GM18870 (cell line): ENCODE results near the gene INTS12.
"Not testable (repeated sequence)": the region's sequence is repeated elsewhere in the genome, so short reads cannot be mapped to it uniquely, and the experiment has no call there.

Experiments used
- ATAC-seq: cut with Tn5 transposase; IDR thresholded peaks from one replicate; pipeline ENCODE4 v1.9.1; 2021; ENCODE audit warnings: moderate library complexity; ENCODE audit not compliant: unreplicated experiment

Gene INTS12

DNA sequence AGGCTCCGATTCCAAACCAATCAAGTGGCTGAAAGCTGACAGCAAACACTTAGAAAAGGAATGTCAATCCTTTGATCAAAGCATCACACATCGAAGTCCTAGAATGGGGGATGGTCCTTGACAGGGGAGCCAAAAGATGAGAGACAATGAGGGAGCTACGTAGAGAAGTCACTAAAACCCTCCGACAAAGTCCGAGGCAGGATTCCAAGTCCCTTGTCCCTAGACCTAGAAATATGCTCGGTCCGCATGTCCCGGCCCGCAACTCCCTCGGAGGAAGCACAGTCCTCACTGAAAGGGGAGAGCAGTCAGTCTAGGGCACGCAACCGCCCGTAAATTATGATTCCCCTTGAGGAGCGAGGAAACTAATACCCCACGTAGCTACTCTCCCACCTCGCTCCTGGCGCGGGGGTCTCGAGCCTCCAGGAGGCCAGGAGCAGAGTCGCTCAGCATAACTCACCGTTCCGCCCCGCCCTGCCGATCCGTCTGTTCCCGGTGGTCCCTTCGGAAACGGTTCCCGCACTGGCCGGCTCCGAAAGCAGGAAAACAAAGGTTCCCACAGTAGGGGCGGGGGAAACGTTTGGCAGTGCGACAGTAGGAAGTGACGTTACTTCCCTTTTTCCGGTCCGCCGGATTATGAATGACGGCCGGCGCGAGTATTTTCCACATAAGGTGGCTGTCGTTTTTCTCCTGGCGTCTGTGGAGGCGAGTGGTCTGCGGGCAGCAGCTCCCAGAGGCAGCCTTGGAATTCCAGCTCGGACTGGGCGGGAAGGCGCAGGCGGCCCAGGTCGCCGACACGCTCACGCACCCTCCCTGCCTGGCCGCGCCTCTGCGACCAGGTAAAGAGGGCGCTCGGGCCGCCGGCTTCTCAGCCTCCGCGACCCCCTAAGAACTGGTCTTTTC, at the start of gene INTS12, which contains the start of gene GSTCD:
Gene INTS12 (minus strand): TSS at position 509 of the 900 bp plus-strand sequence. CDS start 8,684 bp downstream, outside the sequence.
Gene GSTCD (plus strand): TSS at position 604 of the 900 bp plus-strand sequence. CDS start 8,830 bp downstream, outside the sequence.
- ATAC-seq = peak; percentile 66

GRCh38 chr4:105755375-105755774, 46.9 kb upstream of the INTS12 start:
- ATAC-seq = no peak

DNA sequence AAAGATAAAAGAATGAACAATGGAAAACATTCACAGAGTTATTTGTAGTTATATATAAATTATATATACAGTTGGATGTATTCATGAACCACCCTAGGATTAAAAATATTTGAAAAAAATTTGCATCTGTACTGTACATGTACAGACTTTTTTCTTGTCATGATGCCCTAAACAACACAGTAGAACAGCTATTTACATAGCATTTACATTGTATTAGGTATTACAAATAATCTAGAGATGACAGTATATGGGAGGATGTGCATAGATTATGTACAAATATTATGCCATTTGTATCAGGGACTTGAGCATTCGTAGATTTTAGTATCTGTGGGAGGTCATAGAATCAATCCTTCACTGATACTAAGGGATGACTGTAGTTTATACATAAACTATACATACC, 44.9 kb upstream of the INTS12 start:
- no peak for ATAC-seq

DNA sequence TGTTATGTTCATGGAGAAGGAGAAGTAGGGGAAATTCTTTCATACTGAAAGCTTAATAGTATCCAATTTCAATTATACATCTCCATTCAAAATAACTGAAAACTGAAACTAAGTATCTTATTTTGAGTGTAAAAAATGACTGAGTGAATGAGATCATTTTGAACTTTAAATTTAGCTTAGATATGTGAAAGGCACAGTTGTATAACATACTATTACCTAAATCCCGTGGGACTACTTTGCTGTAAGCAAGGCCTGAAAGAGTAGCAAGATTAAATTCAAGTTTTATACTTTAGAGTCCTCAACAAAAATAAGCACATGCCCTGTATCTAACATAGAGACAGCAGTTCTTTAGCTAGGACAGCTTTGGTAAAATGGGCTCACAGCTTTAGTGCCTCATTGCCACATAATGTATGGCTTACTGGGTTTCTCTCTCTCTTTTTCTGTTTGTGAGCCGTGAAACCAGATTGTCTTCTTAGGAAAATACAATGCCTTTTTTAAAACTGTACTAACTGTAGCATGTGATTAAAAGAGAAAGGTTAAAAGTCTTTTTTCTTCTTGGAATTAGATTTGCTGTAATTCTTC, 43.3 kb upstream of the INTS12 start:
- no peak for ATAC-seq

GRCh38 chr4:105748222-105748621, 39.7 kb upstream of the INTS12 start:
- ATAC-seq = no peak

- no peak for ATAC-seq
Measured at GRCh38 chr4:105741548-105741947, 33.1 kb upstream of the INTS12 start.

DNA sequence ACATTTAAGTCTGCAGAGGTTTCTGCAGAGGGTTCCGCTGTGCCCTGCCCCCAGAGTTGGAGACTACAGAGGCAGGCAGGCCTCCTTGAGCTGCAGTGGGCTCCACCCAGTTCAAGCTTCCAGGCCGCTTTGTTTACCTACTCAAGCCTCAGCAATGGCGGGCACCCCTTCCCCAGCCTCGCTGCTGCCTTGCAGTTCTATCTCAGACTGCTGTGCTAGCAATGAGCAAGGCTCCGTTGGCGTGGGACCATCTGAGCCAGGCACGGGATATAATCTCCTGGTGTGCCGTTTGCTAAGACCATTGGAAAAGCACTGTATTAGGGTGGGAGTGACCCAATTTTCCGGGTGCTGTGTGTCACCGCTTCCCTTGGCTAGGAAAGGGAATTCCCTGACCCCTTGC, 26.7 kb upstream of the INTS12 start:
- not testable (repeated sequence) for ATAC-seq

GRCh38 chr4:105729895-105730294, 21.4 kb upstream of the INTS12 start:
- not testable (repeated sequence) for ATAC-seq

- no peak for ATAC-seq
Measured at GRCh38 chr4:105725623-105726022, 17.1 kb upstream of the INTS12 start.

DNA sequence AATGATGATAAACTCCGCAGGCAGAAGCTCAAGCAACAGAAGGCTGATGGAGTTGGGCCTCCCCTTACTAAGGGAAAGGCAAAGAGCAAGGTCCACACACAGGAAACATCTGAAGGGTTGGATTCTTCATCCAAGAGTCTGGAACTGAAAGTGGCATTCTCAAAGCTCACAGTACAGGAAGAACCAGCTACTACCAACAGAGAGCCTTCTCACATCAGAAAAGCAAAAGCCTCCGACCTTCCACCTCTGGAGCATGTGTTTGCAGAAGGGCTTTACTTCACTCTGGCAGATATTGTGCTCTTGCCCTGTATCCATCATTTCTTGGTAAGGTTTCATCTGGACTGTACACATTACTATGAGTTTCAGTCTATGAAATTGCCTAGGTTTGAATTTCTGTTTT, 10.7 kb upstream of the INTS12 start:
- no peak for ATAC-seq

- no peak for ATAC-seq
Measured at GRCh38 chr4:105715692-105716278, 7.3 kb upstream of the INTS12 start.

DNA sequence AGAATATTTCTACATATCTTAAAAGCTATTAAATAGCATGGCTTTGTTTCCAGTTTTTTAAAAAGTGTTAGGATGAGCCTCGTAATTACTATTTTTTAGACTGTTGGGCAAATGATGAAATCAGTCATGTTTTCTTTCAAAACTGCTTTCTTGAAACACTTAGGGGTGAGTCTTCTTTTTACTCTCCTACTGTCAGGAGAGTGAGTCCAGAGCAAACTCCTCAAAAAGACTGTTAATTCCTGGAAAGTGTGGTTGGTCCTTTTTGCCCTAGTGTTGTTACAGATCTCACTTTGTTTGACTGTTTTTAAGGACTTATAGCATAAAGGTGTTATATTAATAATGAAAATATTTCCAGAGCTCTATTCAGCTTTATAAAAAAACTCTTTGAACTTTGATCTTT, 6.4 kb upstream of the INTS12 start:
- no peak for ATAC-seq

DNA sequence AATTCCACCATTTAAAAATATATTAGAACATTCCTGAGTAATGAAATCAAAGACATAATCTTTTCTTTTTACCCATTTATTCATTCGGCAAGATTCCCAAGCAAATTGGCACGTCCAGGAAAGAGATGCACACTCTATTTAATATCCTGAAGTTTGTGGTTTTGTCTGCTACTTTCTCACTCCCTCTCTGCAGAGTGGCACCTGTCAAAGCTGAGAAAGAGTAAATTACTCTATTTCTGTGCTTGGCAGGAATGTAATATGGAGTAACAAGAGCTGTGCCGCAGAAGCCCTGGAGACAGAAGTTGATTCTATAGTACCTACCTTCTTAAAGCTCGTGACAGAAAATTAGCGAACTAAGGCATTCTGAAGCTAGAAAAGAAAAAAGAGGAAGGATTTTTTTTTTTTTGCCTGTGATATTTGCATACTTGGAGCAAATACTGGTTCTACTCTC, 5.6 kb upstream of the INTS12 start:
- ATAC-seq = peak; percentile 42

GRCh38 chr4:105712766-105713165, 4.3 kb upstream of the INTS12 start:
- no peak for ATAC-seq

DNA sequence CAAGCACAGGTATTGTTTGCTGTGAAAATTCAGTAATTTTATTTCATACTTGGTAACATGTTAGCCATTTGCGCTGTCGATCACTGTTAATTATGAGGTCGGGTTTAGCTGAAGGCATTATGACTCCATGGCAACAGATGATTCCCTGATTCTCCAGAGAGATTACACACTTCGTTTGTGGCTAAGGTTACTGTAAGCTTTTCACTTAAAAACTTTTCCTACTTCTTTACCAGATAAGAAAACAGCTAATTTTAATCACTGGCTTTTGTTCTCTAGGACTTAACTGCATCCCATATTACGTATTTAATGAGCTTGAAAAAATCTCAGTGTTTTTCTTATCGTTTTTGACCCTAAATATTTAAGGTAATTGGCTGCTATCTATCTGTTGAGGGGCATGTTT, 2.2 kb upstream of the INTS12 start:
- ATAC-seq = no peak

DNA sequence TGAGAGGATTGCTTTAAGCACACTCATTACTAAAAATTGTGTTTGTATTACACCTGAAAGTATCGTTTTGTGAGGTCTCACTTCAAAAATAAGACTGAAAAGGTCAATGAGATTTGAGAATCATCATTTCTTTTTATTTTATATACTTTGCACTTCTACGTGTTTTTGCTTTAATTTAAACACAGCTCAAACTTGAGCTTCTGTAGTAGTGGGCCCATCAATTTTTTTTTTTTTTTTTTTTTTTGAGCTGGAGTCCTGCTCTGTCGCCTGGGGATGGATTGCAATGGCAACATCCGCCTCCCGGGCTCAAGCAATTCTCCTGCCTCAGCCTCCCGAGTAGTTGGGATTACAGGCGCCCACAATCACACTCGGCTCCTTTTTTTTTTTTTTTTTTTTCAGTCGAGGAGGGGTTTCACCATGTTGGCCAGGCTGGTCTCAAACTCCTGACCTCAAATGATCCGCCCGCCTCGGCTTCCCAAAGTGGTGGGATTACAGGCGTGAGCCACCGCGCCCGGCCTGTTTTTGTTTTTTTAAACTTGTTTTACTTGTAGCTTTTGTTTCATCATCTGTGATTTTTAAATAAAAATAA, 1.6 kb upstream of the INTS12 start:
- no peak for ATAC-seq

- ATAC-seq = peak; percentile 19
Measured at GRCh38 chr4:105709081-105709450, 577 bp upstream of the INTS12 start.

GRCh38 chr4:105707782-105708180, 708 bp downstream of the INTS12 start:
- no peak for ATAC-seq

DNA sequence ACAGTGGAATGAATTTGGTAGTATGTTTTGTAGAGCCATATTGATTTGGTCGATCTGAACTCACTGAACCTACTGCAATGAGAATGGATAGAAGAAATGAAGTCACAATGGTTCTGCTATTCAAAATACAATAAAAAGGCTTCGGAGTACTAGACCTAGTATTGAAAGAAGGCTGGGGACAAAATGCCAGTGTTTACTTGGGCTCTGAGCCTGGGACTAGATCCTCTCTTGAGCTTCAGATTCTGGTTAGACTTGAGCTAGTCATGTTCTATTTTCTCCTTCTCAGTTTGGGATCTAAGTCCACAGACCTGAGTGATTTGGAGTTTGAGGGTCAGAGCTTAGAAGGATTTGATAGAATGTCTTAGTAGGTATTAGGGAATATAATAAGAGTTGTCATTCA, 9.9 kb downstream of the INTS12 start:
- ATAC-seq = no peak

DNA sequence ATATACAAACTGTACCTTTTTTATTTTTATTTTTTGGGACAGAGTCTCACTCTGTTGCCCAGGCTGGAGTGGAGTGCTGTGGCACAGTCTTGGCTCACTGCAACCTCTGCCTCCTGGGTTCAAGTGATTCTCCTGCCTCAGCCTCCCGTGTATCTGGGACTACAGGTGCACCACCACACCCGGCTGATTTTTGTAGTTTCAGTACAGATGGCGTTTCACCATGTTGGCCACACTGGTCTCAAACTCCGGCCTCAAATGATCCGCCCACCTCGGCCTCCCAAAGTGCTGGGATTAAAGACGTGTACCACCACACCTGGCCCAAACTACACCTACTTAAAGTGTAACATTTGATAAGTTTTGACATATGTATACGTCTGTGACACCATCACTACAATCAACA, 12.7 kb downstream of the INTS12 start:
- not testable (repeated sequence) for ATAC-seq

GRCh38 chr4:105694812-105695211, 13.7 kb downstream of the INTS12 start:
- not testable (repeated sequence) for ATAC-seq
